Fibroblast of skin of back (primary cell): Measurements from ENCODE around the gene SEC14L1. TPM values are rescaled to one million over a fixed set of nuclear protein-coding genes. Genes with fewer than 3 reads are reported as not detected.
"Not testable (repeated sequence)": the region's sequence is repeated elsewhere in the genome, so short reads cannot be mapped to it uniquely, and the experiment has no call there.

Experiments
- DNase-seq: peaks from one replicate; pipeline ENCODE4 v3.0.0-alpha.2; 2013
- polyA plus RNA-seq, 2 experiments: library from polyadenylated mRNA; unstranded; fragments of 120-200 nt; gene quantifications; one replicate each; pipeline ENCODE4 v1.2.1, GENCODE V29; 2013; ENCODE audit not compliant: insufficient read length in 2 of 2

SEC14L1 gene
- polyA plus RNA-seq (2013, experiment 1 of 2; ENCODE audit: insufficient read length): 64.8 TPM
- polyA plus RNA-seq (2013, experiment 2 of 2; ENCODE audit: insufficient read length): 56.4 TPM

DNA sequence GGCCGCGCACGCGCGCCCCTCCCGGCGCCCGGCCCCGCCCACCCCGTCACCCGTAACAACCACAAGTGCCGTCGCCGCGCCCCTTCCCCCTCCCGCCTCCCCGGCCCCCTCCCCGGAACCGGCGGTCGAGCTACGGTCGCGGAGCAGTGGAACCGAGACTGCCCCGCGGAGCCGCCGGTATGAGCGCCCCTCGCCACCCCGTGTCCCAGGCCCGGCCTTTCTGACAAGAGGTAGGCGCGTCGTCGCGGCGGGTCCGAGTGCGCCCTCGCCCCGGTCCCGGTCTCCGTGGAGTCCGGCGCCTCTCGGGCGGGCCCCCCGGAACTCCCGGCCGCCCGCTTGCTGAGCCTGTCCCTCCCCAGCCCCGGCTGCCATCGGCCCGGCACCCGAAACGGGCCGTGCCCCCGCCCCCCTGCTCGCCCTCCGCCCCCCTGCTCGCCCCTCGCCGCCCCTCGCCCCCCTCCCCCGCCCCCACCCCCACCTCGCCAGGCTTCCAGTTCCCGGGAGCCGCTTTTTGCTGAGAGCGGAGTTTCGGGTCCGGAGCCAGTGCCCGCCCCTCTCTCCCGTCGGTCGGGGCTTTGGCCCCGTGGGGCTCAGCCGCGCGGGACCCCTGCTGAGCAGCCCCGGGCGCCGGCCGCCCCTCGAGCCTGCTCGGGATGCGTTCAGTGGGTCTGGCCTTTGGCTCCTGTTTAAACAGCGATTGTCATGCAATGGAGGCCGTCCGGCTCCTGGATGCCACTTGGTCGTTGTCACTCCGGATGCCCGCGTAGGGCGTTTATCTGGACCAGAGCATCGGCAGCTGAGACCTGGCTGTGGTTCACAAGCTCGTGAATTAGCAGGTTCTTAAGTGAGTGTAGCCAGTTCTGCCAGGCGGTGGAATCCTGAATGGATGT lies at the start of gene SEC14L1:
Gene SEC14L1 (plus strand): TSS at position 92 of the 890 bp plus-strand sequence. CDS start 2,628 bp downstream, outside the sequence.
- DNase-seq: peak; percentile 65

DNA sequence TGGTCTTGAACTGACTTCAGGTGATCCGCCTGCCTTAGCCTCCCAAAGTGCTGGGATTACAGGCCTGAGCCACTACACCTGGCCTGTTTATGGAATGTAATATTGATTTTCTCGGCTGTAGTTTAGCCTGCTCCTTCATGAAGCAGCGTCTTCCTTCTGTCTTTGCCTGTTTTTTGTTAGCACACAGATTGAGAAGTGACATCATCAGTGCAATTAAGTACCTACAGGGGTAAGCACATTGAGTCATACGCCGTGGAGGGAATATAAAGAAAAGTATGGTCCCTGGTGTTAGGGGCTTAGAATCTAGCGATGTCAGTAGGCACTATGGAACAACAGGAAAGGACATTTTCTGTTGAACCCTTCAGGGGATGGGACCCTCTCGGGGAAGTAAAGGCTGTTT lies 48.7 kb upstream of the SEC14L1 start:
- no peak for DNase-seq

DNA sequence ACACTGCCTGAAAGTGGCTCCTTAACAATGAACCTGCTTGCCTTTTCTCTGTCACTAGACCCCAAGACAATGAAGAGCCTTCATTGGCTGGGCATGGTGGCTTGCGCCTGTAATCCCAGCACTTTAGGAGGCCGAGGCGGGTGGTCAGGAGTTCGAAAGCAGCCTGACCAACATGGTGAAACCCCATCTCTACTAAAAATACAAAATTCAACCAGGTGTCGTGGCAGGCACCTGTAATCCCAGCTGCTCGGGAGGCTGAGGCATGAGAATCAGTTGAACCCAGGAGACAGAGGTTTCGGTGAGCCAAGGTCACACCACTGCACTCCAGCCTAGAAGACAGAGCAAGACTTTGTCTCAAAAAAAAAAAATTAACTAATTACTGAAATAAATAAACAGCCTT lies 45.3 kb upstream of the SEC14L1 start:
- no peak for DNase-seq

DNA sequence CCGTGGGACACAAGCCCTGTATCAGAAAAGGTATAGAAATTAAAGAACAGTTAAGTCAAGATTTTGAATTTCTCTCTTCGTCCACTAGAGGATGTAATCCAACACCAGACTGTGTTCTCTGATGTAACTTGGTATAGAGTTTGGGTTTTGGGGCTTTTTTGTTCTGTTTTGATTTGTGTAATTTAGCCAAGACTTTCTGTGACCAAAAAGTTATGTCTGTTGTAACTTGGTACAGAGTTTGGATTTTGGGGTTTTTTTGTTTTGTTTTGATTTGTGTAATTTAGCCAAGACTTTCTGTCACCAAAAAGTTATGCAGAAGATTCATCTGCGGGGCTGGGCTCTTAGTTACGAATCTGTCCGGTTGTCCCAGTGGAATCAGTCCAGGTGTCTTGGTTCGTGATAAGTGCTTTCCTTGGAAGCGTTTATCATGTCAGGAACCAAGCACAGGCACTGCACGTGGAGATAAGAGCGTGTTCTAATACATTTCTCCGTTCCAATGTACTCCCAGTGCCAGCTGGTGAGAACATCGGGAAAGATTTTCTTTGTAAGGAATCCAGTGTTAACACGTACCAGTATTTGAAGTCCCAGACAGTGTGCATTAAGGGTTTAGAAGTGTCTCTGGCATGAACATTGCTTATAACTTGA lies 44.1 kb upstream of the SEC14L1 start:
- peak; percentile 53 for DNase-seq

DNA sequence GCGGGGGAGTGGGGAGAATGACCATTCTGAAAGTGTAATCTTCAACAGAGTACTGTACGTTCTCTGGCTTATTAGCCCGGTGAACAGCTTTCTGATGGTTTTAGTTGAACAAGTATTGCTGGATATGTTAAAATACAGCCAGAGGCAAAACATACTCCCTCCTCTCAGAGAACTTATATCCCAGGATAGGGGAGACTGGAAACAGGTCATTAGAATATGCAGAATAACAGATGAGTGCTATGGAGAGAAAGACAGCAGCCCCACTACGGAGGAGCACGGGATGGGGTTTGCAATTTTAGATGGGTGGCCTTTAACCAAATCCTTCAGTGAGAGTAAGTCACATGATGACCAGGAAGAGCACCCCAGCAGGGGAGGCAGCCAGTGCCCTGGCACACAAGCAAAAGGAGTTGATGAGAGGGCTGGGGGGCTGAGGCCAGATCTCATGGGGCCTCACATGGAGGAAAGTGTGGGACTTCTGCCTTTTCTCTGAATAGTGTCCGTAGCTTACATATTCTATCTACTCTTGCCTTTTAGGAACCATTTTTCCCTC lies 43.1 kb upstream of the SEC14L1 start:
- no peak for DNase-seq

DNA sequence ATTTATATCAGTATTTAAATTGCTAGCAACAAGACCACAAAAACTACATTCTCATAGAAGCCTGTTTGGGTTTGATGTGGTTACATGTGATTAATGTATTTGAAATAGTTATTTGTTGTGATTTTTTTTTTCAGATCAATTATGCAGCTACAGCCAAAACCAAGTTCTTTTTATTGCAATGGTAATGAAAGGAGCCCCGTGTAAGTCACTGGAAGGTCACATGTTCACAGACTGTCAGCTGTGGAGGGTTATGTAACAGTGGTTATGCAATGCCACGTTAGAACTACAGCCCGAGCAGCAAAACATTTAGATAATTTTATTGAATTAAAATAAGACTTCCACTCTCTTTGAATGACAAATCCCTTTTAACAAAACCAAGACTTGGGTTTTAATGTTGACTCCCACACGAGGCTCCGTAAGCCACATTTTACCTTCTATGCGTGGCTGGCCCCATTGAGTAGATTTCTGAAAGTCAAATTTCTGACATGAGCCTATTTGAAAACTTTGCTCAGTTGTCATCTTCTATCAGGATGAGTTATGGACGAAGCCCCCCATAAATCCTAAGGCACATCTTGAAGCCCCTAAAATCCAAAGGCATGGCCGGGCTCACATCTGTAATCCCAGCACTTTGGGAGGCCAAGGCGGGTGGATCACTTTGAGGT lies 41.8 kb upstream of the SEC14L1 start:
- peak; percentile 15 for DNase-seq

DNA sequence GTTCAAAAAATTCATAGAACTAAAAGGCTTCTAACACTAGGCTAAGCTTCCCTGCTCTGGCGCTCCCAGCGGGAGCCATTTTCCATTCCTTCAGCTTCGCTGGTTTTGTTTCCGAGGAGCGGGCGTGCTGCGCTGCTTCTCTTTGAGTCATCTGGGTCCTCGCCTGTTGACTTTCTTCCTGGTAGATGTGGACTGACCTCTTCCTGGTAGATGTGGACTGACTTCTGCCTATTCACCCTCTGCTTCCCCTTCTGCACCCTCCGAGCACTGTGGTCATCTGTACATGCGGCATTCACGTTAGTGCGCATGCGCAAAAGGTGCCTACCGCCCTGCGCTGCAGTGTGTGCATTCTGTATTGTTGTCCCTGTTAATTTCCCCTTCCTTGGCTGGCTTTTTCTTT lies 40.8 kb upstream of the SEC14L1 start:
- DNase-seq: no peak

DNA sequence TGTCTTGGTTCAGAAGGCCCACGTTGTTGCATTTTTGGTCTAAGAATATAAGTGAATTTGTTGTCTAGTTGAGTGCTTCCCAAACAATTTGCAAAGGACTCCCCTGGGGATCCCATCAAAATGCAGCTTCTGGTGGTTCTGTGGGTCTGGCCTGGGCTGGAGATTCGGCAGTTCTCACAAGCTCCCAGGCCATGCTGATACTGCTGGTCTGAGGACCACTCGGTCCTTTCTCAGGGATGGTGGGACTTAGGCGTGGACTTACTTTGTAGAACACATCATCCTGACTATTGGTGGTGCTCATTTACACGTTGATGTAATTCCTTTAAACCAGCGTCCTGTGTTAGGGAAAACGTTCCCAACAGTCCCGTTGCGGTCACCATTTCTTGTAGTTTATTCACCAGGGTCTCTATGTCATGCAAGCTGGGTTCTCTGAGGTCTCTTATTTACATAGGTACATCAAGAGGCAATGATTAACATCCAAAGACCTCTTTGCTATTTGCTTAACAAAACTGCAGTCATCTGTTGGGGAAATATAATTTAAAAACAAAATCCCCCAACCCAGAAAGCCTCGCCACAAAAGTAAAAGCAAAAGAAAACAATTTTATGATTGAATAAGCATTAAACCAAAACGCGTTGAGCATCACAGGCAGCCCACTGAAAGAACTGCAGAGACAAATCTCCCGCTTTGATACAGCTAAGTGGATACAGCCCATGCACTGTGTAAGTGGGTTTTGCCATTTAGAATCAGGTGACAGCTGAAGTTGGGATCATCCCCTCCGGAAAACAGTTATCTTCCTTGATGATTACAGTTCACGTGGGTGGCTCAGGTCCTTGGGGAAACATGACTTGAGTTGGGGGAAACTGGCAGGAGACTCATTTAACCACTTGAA lies 39.0 kb upstream of the SEC14L1 start:
- no peak for DNase-seq

DNA sequence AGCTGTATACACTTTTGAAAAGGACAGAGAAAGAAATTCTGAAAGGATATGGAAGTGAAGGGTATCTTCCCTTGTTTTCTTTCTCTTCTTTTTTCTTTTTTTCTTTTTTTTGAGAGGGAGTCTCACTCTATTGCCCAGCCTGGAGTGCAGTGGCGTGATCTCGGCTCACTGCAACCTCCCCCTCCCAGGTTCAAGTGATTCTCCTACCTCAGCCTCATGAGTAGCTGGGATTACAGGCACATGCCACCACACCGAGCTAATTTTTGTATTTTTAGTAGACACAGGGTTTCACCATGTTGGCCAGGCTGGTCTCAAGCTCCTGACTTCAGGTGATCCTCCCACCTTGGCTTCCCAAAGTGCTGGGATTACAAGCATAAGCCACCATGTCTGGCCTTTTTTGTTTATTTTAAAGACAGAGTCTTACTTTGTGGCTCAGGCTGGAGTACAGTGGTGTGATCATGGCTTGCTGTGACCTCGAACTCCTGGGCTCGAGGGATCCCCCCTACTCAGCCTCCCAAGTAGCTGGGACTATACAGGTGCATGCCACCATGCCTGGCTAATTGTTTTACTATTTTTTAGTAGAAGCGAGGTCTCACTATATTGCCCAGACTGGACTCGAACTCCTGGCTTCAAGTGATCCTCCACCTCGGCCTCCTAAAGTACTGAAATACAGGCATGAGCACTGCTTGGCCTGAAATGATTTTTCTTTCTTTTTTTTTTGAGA lies 38.2 kb upstream of the SEC14L1 start:
- DNase-seq: not testable (repeated sequence)

DNA sequence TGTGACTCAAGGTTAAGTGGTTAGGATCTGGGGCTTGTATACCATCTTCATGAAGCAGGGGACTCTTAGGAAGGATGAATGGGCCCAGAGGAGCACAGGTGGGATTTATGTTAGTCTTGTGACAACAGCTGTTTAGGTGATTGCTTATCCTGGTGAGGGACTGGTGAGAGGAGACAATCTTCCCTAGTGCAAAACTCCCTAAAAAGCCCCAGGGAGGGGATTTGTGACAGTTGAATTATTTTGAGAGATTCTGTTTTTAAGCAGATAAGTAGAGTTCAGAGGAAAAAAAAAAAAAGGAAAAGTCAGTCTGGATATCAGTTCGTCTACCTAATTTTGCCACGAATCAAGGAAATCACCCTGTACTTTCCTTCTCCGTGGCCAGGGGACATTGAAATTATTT lies 35.1 kb upstream of the SEC14L1 start:
- DNase-seq: no peak

DNA sequence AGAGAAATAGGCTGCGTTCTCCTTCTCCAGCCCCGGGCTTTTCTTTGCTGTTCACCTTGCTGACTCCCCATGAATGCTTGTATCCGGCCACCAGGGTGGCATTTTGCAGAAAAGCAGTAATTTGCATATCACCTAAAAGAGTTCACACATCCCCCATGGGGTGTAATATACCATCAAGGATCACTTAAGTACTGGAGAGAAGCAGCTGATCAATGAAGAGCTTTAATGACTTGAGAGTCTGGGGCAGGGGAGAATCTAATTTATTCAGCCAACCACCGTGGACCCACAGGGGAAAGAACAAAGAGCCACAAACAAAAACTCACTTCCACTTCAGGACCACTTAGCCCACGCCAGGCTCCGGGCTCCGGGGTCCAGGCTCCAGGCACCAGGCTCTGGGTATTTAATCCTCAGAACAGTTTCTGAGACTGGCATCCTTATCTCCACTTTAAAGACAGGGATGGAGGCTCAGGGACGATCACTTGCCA lies 33.9 kb upstream of the SEC14L1 start:
- DNase-seq: no peak

DNA sequence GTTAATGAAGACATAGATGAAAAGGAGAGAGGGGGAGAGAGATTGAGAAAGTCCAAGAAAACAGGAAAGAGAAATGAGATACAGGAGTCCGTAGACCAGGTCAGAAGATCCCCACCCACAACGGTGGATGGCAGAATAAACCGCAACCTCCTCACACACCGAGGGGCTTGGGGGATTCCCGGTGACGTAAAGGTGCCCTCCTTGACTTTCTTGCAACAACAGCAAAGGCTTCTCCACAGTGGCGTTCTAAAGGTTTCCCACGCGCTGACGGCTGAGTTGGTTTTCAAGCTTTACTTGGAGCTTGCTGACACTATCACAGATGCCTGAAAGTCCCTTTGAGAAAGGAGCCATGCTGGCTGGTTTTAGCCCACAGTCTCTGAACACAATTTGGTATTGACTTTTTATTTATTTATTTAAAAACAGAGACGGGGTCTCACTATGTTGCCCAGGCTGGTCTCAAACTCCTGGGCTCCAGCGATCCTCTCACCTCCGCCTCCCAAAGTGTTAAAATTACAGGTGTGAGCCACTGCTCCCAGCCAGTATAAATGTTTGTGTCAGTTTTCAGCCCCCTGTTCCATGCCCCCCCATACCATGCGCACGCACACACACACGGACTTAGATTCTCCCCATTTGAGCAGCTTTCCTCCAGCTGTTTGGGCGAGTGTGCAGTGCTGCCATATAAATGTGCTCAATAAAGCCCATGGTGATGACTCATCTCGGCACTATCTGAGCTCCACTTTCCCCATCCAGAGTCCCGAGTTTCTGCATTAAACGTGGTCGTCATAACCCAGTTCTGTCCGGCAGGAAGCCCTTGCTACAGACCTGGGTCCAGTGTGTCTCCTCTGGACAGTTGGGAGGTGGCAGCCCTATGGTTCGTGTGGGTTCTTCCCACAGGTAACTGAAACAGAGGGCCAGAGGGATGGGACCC lies 33.0 kb upstream of the SEC14L1 start:
- peak; percentile 59 for DNase-seq

DNA sequence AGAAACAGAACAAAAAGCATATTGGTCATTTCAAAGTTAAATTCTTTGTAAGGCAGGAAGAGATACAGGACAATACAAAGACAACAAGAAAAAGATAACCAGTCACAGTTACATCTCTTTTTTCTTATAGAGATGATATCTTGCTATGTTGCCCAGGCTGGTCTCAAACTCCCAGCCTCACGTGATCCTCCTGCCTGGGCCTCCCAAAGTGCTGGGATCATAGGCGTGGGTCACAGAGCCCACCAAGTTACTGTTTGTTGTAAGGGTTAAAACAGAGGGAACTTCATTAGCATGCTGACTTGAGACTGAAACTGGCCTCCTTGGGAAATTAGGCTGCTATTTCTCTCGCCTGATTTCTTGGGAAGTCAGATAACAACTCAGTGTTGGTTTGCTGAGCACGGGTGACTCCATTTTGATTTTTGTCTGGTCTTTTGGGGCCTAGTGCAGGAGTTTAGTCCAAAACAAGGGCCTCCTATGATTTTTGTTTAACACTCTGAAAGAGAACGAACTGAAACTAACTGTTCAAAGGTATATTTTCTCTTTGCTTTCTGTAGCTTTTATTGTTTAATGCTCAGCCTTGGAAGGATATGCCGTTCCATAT lies 31.5 kb upstream of the SEC14L1 start:
- no peak for DNase-seq

DNA sequence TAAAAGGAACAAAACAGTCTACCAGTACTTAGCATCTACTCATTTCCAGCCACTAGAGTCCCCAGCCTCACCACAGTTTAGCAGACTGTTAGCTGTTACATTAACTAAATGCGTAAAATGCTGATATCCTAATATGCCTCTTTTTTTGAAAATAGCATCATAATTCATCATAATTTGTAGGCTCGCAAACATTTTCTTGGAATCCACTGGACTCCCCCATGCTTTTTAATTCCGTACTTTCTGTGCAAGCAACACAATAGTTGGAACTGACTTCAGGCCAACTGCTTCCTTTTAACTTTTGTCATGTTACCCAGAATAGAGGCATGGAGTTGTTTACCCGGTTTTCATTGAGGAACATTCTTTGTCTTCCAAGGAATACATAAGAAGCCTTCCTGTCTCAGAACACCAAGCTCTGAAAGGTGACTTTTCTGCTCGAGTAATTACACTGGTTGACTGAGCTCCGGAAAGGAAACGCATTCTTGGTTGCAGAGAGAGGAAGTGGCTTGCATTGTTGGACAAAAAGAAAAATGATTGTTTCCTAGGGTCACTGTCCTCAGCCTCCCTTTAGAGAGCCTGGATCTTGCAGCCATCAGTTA lies 30.9 kb upstream of the SEC14L1 start:
- peak; percentile 62 for DNase-seq

DNA sequence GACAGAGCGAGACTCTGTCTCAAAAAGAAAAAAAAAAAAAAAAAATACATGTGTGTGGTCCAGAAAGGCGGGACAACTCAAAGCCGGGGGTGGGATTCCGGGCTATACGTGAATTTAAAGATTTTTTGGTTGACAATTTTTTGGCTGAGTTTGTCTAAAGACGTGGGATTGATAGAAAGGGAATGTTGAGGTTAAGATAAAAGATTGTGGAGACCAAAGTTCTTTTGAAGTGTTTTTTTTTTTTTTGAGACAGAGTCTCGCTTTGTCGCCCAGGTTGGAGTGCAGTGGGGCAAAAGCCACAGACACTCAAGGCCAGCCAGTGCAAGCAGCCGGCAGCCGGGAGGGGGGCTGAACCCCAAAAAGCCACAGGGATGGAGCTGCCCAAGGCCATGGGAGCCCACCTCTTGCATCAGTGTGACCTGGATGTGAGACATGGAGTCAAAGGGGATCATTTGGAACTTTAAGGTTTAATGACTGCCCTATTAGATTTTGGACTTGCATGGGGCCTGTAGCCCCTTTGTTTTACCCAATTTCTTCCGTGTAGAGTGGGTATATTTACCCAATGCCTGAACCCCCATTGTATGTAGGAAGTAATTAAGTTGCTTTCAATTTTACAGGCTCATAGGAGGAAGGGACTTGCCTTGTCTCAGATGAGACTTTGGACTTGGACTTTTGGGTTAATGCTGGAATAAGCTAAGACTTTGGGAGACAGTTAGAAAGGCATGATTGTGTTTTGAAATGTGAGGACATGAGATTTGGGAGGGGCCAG lies 29.4 kb upstream of the SEC14L1 start:
- DNase-seq: not testable (repeated sequence)

DNA sequence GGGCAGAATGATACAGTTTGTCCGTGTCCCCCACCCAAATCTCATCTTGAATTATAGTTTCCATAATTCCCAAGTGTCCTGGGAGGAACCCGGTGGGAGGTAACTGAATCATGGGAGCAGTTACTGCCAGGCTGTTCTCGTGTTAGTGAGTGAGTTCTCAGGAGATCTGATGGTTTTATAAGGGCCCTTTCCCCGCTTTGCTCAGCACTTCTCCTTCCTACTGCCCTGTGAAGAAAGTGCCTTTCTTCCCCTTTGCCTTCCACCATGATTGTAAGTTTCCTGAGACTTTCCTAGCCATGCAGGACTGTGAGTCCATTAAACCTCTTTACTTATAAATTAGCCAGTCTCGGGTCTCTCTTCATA lies 28.9 kb upstream of the SEC14L1 start:
- DNase-seq: no peak

DNA sequence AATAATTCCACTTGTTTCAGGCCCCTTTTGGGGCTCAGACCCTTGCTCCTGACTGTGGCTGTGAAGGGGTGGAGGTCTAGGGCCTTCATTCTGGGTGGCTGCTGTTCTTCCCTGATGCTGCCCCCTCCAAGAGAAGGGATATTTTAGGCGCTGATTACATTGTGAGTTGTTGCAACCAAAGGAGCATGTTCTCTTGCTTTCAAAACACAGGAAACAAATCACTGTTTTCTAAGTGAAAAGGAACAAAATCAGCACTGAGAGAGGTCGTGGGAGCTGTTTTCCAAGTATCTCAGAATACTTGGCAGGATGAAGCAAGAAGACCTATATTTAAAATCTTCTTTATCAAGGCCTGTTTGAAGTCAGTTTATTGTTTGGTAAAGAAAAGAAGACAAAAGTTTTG lies 25.3 kb upstream of the SEC14L1 start:
- DNase-seq: no peak

DNA sequence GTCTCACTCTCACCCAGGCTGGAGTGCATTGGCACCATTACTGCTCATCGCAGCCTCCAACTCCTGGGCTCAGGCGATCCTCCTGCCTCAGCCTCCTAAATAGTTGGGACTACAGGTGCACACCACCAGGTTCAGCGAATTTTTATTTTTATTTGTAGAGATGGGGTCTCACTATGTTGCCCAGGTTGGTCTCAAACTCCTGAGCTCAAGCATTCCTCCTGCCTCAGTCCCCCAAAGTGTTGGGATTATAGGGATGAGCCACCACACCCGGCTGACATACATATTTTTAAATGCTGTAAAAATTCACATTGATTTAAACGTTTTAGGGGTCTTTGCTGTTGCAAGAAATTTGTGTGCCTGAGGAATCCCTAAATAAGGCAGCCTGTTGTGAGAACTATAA lies 24.8 kb upstream of the SEC14L1 start:
- DNase-seq: no peak
